IPS-15b (cell line): ENCODE measurements around the gene REELD1.

Experiments used
- H3K27me3 ChIP-seq: one replicate; pipeline ENCODE4 v1.6.1; 2013; ENCODE audit warnings: low read length; ENCODE audit not compliant: control insufficient read depth, insufficient read depth
- H3K36me3 ChIP-seq: one replicate; pipeline ENCODE4 v1.6.1; 2013; ENCODE audit warnings: low read length; ENCODE audit not compliant: control insufficient read depth, insufficient read depth
- H3K4me1 ChIP-seq: one replicate; pipeline ENCODE4 v1.6.1; 2013; ENCODE audit warnings: mild to moderate bottlenecking, low read length; ENCODE audit not compliant: control insufficient read depth, insufficient read depth
- H3K4me3 ChIP-seq: one replicate; pipeline ENCODE4 v1.5.1; 2013; ENCODE audit warnings: low read depth, low read length
- H3K9ac ChIP-seq: one replicate; pipeline ENCODE4 v1.6.1; 2013; ENCODE audit warnings: low read depth, mild to moderate bottlenecking, low read length
- H3K9me3 ChIP-seq: one replicate; pipeline ENCODE4 v1.6.1; 2013; ENCODE audit warnings: mild to moderate bottlenecking, low read length; ENCODE audit not compliant: control insufficient read depth, insufficient read depth

Gene REELD1

DNA sequence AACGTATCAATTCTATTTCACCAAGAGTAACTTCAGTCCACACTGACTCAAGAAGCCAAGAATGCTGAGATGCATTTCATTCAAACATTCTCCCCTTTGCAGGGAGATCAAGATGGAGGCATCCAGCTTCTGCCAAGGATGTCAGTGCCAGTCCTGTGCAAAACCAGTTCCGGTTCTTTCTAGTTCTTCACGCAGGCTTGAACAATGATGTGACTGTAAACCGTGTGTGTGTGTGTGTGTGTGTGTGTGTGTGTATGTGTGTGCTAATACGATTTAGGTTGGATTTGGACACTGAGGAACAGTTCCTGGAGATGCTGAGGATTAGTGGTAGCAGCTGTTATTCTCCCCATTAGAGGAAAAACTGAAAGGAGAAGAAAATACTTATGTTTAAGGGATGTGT is at the start of gene REELD1:
Gene REELD1 (plus strand): TSS at position 301 of the 400 bp plus-strand sequence. CDS start 2,415 bp downstream, outside the sequence.
- H3K4me3 ChIP-seq, result no peak within 1 kb of the TSS
- H3K36me3 ChIP-seq, result no peaks in the 10 kb centered on the region
- H3K27me3 ChIP-seq, result no peaks in the 10 kb centered on the region
- no peaks in the 10 kb centered on the region for H3K9me3 ChIP-seq
- no peak within 1 kb of the TSS for H3K9ac ChIP-seq
- no peaks in the 10 kb centered on the region for H3K4me1 ChIP-seq

DNA sequence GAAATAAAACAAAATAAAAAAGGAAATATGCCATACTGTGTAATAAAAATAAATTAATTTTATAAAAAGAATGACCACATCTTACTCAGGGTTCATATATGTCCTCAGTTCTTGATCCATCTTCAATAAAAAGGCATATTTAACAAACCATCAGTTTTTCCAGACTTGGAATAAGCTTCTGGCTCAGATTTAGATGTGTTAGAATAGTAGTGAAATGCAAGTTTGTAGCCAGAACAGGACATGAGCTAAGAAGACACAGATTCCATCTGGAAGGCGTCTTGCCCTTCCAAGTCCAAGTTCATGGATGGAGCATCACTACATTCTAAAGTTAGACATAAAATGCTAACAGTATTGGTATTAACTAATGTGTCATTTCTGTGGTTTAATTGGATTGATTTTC is 49.1 kb upstream of the REELD1 start:
- H3K4me1 ChIP-seq, result no peaks in the 10 kb centered on the region
- H3K4me3 ChIP-seq, result no peak overlapping the region
- H3K9ac ChIP-seq, result no peak overlapping the region
- no peaks in the 10 kb centered on the region for H3K36me3 ChIP-seq
- H3K9me3 ChIP-seq, result no peaks in the 10 kb centered on the region
- H3K27me3 ChIP-seq, result no peaks in the 10 kb centered on the region

- Histone ChIP-seq H3K36me3 (no peaks in the 10 kb centered on the region), H3K4me1 (no peaks in the 10 kb centered on the region), H3K4me3 (no peak overlapping the region), H3K9ac (no peak overlapping the region), H3K27me3 (no peaks in the 10 kb centered on the region), H3K9me3 (no peaks in the 10 kb centered on the region)
These were observed 48.5 kb upstream of the REELD1 start for GRCh38 chr4:146165840-146166239.

- no peaks in the 10 kb centered on the region for H3K4me1 ChIP-seq
- H3K9ac ChIP-seq, result no peak overlapping the region
- no peaks in the 10 kb centered on the region for H3K27me3 ChIP-seq
- H3K36me3 ChIP-seq, result no peaks in the 10 kb centered on the region
- H3K9me3 ChIP-seq, result no peaks in the 10 kb centered on the region
- H3K4me3 ChIP-seq, result no peak overlapping the region
These were observed 44.2 kb upstream of the REELD1 start for GRCh38 chr4:146170149-146170548.

- H3K27me3 ChIP-seq, result no peaks in the 10 kb centered on the region
- no peaks in the 10 kb centered on the region for H3K36me3 ChIP-seq
- peak within 1 kb of the TSS; percentile 71 for H3K9ac ChIP-seq
- H3K4me3 ChIP-seq, result peak within 1 kb of the TSS; percentile 65
- no peaks in the 10 kb centered on the region for H3K9me3 ChIP-seq
- H3K4me1 ChIP-seq, result peaks cover 10% of the 10 kb centered on the region
These were observed 38.5 kb upstream of the REELD1 start, which contains the start of gene LSM6 for GRCh38 chr4:146175541-146176453. TSS of gene LSM6 (plus strand) at chr4:146175718. CDS start at chr4:146182922, 7,204 bp downstream.

GRCh38 chr4:146176891-146177290 is 37.4 kb upstream of the REELD1 start:
- Histone ChIP-seq H3K4me3 (peak overlapping the region; percentile 65), H3K4me1 (peaks cover 10% of the 10 kb centered on the region), H3K27me3 (no peaks in the 10 kb centered on the region)

DNA sequence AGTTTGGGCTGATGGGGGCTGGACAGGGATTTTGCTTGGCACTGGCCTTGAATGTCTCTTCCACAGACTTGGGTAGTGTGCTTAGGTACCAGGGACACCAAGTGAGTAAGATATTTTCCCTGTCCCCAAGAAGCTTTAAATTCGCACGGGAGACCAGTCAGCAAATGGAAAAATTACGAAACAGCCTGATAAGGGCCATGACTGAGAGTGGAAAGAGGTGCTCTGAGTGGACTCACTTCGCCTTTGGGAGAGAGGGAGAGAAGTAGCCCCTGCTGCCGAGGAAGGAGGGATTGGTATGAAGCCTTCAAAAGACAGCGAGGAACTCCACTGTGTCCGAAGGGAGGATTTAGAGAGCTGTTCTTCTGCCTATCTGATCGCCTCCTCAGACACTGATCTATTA is 36.2 kb upstream of the REELD1 start:
- Histone ChIP-seq H3K4me3 (no peak overlapping the region), H3K9ac (no peak overlapping the region), H3K9me3 (no peaks in the 10 kb centered on the region), H3K36me3 (no peaks in the 10 kb centered on the region), H3K27me3 (no peaks in the 10 kb centered on the region), H3K4me1 (peaks cover 10% of the 10 kb centered on the region)

More at GRCh38 chr4:146176891-146177290, 37.4 kb upstream of the REELD1 start:
- Histone ChIP-seq H3K9ac (no peak overlapping the region), H3K9me3 (no peaks in the 10 kb centered on the region), H3K36me3 (no peaks in the 10 kb centered on the region)

DNA sequence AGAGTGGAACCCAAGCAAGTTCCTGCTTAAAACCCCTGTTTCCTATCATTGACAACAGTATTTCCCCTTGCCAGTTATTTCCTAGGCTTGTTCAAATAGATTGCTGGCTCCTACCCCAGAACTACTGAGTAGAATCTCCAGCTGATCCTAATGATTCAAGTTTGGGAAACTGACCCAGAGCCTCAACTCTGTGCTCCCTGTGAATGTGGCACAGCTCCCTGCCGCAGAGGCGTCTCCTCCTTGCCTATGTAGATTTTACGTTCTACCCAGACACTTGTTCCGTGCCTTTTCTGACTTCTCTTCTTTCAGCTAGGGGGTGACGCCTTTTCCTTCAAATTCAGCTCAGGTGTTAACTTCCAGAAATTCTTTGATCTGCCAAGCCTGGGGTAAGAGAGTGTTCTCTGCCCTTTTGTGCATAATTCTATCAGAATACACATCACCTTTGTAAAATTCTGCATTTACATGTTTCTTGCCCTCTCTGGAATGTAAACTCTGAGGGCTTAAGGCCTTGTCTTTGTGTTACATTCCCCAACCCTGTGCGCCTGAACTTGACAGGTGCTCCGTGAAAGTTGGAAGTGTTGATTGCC is 34.5 kb upstream of the REELD1 start:
- Histone ChIP-seq H3K4me3 (no peak overlapping the region), H3K9ac (peak overlapping the region; percentile 17), H3K27me3 (no peaks in the 10 kb centered on the region), H3K4me1 (peaks cover 10% of the 10 kb centered on the region), H3K36me3 (no peaks in the 10 kb centered on the region), H3K9me3 (no peaks in the 10 kb centered on the region)

DNA sequence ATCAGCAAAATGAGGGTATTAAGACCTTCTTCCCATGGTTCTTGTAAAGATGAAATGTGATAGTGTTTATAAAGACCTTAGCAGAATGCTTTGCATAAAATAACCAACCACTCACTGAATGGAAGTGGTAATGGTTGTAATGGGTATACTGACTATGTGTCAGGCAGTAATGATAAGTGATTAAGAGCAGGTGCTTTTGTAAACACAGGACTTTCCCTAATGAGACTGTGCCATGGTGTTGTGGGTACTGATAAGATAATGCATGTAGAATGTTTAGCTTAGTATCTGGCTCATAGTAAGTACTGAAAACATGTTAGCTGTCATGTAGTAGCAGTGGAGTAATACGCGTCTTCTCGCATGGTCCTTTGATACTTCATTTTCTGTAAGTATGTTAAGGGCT is 31.9 kb upstream of the REELD1 start:
- no peak overlapping the region for H3K4me3 ChIP-seq
- H3K27me3 ChIP-seq, result no peaks in the 10 kb centered on the region
- no peak overlapping the region for H3K9ac ChIP-seq
- H3K9me3 ChIP-seq, result no peaks in the 10 kb centered on the region
- H3K4me1 ChIP-seq, result peaks cover 7% of the 10 kb centered on the region
- H3K36me3 ChIP-seq, result no peaks in the 10 kb centered on the region

GRCh38 chr4:146183209-146183608 is 31.1 kb upstream of the REELD1 start:
- Histone ChIP-seq H3K9ac (no peak overlapping the region), H3K36me3 (no peaks in the 10 kb centered on the region), H3K27me3 (no peaks in the 10 kb centered on the region), H3K9me3 (no peaks in the 10 kb centered on the region), H3K4me3 (no peak overlapping the region), H3K4me1 (peaks cover 7% of the 10 kb centered on the region)

DNA sequence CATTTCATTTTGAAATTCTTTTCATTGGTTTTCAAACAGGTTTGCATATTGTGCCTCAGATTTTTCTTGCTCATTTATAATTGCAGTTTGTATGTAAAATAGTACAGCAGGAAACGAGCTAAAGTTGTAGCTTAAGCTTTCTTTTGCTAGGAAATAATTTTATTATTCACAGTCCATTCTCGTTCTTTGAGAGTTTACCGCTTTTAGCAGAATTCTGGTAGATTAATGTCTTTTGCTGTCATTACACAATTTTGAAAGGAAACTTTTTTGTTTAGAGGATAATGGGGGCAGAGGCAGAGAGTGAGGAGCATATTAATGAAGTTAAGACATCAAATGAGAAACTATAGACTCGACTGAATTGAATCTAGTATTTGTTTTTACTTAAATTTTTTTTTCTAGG is 28.3 kb upstream of the REELD1 start:
- Histone ChIP-seq H3K9me3 (no peaks in the 10 kb centered on the region), H3K27me3 (no peaks in the 10 kb centered on the region), H3K4me1 (no peaks in the 10 kb centered on the region), H3K4me3 (no peak overlapping the region), H3K36me3 (no peaks in the 10 kb centered on the region), H3K9ac (no peak overlapping the region)

- Histone ChIP-seq H3K4me3 (no peak overlapping the region), H3K36me3 (no peaks in the 10 kb centered on the region)
These were observed 27.7 kb upstream of the REELD1 start for GRCh38 chr4:146186596-146186995.

More at GRCh38 chr4:146186596-146186995, 27.7 kb upstream of the REELD1 start:
- Histone ChIP-seq H3K9ac (no peak overlapping the region), H3K9me3 (no peaks in the 10 kb centered on the region), H3K4me1 (no peaks in the 10 kb centered on the region), H3K27me3 (no peaks in the 10 kb centered on the region)
